ELF-1 (cell line): Measurements from ENCODE around the gene RUNX2.

Source experiments
- DNase-seq: peaks from one replicate; pipeline ENCODE4 v3.0.0-alpha.2; 2016; ENCODE audit warnings: low read depth, low spot score

Gene RUNX2

GRCh38 chr6:45643126-45643525 is 315.0 kb downstream of the RUNX2 start:
- DNase-seq: no peak

GRCh38 chr6:45644720-45645119 is 316.6 kb downstream of the RUNX2 start:
- DNase-seq: peak; percentile 58

- DNase-seq: no peak
Observed at GRCh38 chr6:45645302-45645701, 317.2 kb downstream of the RUNX2 start.

DNA sequence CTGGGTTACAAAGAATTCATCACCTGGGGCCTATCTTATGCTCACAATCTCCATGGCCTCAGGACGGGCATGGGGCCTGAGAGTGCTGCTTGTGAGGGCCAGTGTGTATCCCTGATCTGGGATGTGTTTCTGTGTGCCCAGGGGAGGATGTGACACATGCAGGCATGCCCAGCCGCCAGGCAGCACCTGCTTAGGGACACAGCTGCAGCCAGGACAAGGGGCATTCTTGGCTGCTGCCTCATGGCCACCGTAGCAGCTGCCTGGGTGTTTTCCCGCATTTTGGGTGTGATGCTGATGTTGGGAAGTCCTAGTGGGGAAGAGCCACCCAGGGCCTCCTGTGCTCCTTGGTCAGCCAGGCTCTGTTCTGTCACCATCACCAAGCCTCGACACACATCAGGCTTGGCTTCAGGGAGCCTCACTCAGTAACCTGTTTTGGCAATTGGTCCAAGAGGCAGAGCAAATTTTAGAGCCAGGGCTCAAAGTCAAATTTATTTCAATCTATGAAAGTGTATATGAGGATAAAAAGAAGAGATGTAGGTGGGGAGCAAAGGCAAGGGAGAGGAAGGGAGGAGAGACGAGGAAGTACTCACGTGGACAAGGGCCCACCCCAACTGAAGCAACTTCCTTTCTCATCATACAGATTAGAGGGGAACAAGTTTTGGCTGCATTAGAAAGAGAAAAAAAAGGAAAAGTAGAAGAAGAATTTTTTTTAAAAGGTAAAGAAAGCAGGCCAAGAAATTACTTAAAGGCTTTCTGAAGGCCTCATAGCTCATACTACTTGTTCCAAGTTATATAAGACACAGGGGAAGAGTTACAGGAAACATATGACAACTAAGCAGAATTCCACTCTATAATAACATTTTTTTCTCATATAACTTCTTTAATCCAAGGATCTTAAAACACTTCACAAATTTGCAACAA is 319.5 kb downstream of the RUNX2 start:
- DNase-seq: no peak

DNA sequence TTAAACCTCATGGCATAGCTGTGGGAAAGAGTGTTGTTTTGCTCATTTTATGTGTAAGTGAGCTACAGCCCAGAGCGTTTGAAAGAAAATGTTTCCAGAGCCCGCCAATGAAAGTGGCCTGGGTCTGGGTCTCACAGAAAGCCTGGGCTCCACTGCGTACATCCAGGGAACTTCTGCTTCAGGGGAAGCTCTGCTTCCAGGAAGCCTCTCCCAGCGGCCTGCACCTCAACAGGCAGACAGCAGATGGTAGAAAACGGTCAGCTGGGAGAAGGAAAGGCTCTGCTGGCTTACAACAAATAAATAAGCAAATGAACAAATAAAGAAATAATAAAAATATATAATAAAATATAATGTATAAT is 320.1 kb downstream of the RUNX2 start:
- DNase-seq: no peak

- no peak for DNase-seq
Observed at GRCh38 chr6:45650524-45651135, 322.5 kb downstream of the RUNX2 start.

DNA sequence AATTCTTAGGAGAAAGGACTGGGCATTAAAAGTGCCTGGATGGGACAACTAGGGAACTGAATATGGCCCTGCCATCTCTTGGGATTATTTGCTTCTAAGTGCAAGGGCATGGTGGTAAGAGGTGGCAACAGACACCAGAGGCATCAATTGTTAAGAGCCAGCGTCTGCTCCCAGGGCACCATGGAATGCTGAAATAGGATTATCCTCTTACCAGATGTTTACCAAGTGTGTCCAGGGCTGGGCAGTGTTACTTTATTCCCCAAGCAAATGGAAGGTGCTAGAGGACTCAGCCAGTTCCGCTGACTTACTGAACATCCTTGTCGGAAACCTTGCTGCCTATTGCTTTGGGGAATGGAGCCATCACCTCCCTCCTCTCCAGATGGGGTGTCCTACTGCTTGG is 323.2 kb downstream of the RUNX2 start:
- DNase-seq: no peak

GRCh38 chr6:45652416-45652815 is 324.3 kb downstream of the RUNX2 start:
- no peak for DNase-seq

DNA sequence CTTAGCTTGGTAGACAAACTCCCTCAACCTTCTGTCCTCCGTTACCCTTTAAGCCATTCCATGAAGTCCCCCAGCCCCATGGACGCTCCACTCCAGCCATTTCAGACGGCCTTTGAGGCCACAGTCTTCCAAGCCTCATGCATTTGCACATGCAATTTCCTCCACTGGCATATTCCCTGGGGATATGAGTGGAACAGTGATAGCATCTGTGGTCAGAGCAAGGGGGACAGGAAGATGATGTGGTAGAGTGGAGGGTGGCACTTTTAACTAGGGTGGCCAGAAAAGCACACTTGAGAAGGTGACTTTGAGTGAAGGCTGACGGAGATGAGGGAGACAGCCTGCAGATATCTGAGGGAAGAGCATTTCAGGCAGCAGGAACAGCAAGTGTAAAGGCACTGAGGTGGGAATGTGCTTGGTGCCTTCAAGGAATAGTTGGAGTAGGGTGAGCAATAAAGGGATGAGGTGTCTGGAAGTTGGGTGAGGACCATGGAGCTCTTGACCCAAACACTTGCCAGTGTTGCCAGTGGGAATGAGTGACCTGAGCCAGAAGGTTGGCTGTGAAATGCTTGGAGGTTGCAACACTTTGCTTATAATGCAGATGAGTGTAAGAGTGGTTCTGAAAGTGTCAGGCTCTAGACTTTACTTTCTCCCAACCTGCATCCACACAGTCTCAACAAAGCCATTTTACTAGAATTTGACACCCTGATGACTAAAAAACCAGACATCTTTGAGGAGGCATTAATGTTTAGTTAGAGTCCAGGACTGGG is 325.2 kb downstream of the RUNX2 start:
- DNase-seq: no peak

DNA sequence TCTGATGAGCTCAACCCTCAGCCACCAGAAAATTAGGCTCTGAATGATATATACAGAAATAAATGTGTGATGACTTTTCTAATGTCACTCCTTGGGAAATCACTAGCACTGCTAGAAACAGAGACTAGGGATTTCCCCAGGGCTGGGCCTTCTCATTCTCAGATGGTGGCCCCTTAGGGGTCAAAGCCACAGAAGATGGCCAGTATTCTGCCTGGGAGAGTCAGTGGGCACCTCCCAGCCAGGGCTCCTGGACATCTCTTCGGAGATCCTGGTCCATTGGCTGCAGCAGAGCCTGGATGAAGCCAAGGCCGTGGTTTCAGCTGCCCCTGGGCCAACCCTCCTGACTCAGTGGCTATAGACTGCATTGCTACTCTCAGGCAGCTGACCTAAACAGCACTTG is 326.5 kb downstream of the RUNX2 start:
- no peak for DNase-seq

DNA sequence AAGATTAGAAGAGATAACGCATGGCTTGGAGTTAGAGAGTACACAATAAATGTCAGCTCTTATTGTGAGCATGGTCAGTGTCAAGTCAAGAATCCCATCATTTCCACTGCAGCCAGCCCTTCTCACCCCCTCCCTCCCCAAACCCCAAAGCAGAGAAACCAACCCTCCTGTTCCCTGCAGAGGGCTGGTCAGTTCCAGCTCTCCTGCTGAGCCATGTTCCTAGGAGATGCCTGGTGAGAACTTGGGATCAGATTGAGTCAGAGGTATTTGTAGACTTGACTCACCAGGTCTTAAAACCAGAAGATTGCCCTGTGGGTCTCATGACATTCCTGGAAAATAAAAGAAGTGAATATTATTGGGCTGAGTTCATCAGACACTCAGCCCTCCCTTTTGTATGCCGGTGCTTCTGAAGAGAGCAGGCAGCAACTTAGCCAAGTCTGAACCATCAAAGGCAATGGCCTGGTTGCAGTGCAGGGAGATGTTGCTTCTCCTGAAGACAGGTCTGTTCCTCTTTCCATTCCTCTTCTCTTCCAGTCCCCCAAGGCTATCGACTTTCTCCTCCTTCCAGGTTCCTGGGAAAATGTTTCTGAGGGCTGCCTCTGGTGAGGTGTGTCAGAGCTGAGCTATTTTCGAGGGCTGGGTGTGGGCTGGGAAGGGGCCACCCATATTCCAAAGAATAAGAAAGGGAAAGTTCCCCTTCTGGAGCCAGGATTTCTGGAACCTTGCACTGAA is 327.8 kb downstream of the RUNX2 start:
- DNase-seq: peak; percentile 75

GRCh38 chr6:45657226-45657625 is 329.1 kb downstream of the RUNX2 start:
- no peak for DNase-seq

DNA sequence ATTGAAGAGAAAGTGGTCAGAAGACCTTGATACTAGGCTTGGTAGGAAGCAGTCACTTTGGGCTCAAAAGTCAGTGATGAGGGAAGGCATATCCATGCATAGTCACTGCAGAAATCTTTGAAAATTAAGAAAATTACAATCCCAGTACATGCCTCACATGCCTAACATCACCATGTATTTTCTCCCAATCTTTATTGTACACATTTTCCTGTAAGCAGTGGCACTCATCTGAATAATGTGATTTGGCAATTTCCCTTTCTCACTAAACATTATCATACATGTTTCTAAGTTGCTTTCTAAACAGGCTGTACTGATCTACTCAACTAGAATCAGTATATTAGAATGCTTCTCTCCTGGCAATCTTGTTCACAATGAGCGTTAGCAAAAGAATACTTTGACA is 330.3 kb downstream of the RUNX2 start:
- no peak for DNase-seq

GRCh38 chr6:45658958-45659357 is 330.8 kb downstream of the RUNX2 start:
- DNase-seq: no peak

- DNase-seq: no peak
Observed at GRCh38 chr6:45661661-45662060, 333.5 kb downstream of the RUNX2 start.

DNA sequence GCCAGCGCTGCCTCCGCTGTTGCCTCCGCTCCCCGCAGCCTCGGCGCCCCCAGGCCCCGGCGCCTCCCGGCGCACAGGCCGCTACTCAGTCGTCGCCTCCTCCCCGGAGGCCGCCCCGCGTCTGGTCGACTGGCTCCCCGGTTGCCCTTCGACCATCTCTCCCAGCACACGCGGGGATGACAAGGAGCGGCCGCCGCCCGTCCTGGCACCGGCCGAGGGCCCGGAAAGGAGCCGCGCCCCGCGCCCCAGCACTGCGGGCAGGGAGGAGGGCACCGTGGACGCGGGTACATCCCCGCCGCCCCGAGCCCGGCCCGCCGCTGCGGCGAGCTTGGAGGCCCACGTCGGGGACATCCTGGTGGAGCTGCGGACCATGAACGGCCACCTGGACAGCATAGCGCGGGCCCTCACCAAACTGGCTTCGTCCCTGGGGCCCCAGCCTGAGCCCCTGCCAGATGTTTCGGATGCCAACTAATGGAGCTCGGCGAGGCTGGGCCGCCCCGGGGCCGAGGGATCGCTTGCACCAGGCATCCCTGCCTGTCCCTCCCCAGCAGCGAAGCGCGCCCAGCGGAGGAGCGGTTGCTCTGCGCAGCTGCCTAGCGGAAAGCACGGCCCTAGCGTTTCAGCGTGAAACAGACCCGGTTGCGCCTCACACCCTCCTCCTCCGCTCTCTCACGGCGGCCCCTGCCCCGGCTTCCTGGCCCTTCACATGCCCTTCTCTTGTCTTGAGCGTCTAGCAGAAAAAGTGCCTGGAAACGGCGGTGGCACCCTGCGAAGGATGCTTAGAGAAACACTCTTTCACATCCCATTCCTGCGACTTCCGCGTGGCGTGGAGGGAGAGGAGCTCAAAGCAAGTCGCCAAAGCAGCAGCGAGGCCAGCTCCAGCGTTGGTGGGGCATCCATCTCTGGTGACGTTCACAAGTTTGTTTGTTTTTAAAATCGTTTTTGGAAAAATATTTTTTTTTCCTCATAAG is 335.4 kb downstream of the RUNX2 start:
- peak; percentile 75 for DNase-seq

- no peak for DNase-seq
Observed at GRCh38 chr6:45664707-45665106, 336.6 kb downstream of the RUNX2 start.

- no peak for DNase-seq
Observed at GRCh38 chr6:45665859-45666258, 337.7 kb downstream of the RUNX2 start.

DNA sequence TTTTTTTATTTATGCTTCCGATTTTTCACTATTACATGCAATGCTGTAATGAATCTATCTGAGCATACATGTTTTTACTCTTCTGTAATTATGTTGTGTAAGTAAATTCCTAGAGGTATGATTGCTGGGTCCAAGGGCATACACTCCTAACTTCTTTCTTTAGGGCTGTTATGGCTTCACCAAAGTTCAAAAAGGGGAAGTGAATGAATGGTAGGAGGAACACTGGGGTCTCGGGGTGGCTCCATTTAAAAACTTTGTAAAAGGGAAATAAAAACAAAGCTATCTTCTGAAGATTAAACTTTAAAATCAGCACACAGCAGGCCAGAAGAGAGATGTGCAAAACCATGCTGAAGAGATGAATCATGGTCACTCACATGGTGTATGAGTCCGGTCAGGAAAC is 338.7 kb downstream of the RUNX2 start:
- no peak for DNase-seq

- no peak for DNase-seq
Observed at GRCh38 chr6:45667300-45667699, 339.2 kb downstream of the RUNX2 start.

DNA sequence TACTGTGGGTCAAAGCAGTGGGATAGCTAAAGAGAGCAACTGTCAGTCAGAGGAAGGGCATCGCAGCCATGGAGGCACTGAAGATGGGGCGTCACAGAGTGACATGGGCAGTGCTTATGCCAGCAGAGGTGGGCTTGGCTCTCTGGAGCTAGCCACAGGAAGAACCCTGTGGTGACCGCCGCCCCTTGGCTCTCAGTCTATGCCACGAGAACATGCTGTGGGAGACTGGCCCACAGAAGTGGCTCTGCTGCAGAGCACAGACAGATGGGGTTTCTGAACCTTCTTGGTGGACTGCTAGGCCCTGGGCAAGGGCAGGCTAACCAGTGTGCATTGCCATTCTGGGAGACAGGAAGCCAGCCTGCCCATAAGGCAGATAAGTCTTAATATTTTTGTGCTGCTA is 339.6 kb downstream of the RUNX2 start:
- DNase-seq: no peak
